Neutrophil (primary cell): Measurements from ENCODE around the gene IL4I1.
A peak's percentile ranks its signal among the peaks of the same experiment; 100 is the strongest.

ENCODE experiments used
- H3K27ac ChIP-seq: fragments of 200-600 bp; sonication (generic); 2 replicates; pipeline ENCODE4 v1.5.1; 2016; ENCODE audit warnings: mild to moderate bottlenecking, moderate library complexity
- H3K27me3 ChIP-seq: fragments of 200-600 bp; sonication (generic); 2 replicates; pipeline ENCODE4 v1.6.0; 2016; ENCODE audit warnings: mild to moderate bottlenecking
- H3K36me3 ChIP-seq: fragments of 200-600 bp; sonication (generic); 2 replicates; pipeline ENCODE4 v1.5.1; 2017
- H3K4me1 ChIP-seq, 2 experiments: fragments of 200-600 bp in 1 of 2; sonication (generic) in 1 of 2; 1 replicate in 1 of 2; 2 replicates in 1 of 2; pipeline versions ENCODE4 v1.5.1 to v1.6.1; 2013 to 2016; ENCODE audit warnings: low read depth in 1 of 2, low read length in 1 of 2, mild to moderate bottlenecking in 1 of 2, moderate library complexity in 1 of 2; ENCODE audit not compliant: control insufficient read depth in 1 of 2, insufficient read depth in 1 of 2
- H3K4me3 ChIP-seq, 2 experiments: fragments of 200-600 bp in 1 of 2; sonication (generic) in 1 of 2; 1 replicate in 1 of 2; 2 replicates in 1 of 2; pipeline ENCODE4 v1.5.1; 2013 to 2016; ENCODE audit warnings: low read depth in 1 of 2, low read length in 1 of 2, mild to moderate bottlenecking in 1 of 2, moderate library complexity in 1 of 2
- H3K9me3 ChIP-seq: fragments of 200-600 bp; sonication (generic); 2 replicates; pipeline ENCODE4 v1.5.1; 2016
- CTCF ChIP-seq: fragments of 200-600 bp; sonication (generic); IDR thresholded peaks from 2 replicates; pipeline ENCODE4 v1.5.1; 2016; ENCODE audit warnings: antibody characterized with exemption

IL4I1 gene

GRCh38 chr19:49876422-49877019 lies 20.2 kb downstream of the IL4I1 start:
- Histone ChIP-seq H3K4me1 (peaks cover 21 to 23% of the 10 kb centered on the region in 2 experiments), H3K4me3 (peak overlapping the region; percentile 99), H3K27ac (peak overlapping the region; percentile 95), H3K36me3 (peaks cover 15% of the 10 kb centered on the region), H3K9me3 (no peaks in the 10 kb centered on the region), H3K27me3 (no peaks in the 10 kb centered on the region)
- no peak for TF ChIP-seq CTCF

- Histone ChIP-seq H3K27me3 (no peaks in the 10 kb centered on the region), H3K36me3 (peaks cover 9% of the 10 kb centered on the region), H3K9me3 (no peaks in the 10 kb centered on the region), H3K27ac (peak overlapping the region; percentile 95), H3K4me1 (peaks cover 21 to 24% of the 10 kb centered on the region in 2 experiments), H3K4me3 (peak overlapping the region; percentile 99)
- TF ChIP-seq CTCF, result no peak
Observed at GRCh38 chr19:49875857-49876421, 20.7 kb downstream of the IL4I1 start.

- no peaks in the 10 kb centered on the region for H3K27me3 ChIP-seq
- H3K4me1 ChIP-seq, result peaks cover 26 to 31% of the 10 kb centered on the region in 2 experiments
- H3K27ac ChIP-seq, result peak overlapping the region; percentile 95
- H3K36me3 ChIP-seq, result peaks cover 1% of the 10 kb centered on the region
- H3K4me3 ChIP-seq, result peak overlapping the region in 1 of 2 experiments; percentile 99
- H3K9me3 ChIP-seq, result no peaks in the 10 kb centered on the region
- no peak for TF ChIP-seq CTCF
Observed at GRCh38 chr19:49875177-49875576, 21.5 kb downstream of the IL4I1 start.

GRCh38 chr19:49874503-49875157 lies 22.1 kb downstream of the IL4I1 start:
- peak overlapping the region; percentile 95 for H3K27ac ChIP-seq
- H3K9me3 ChIP-seq, result no peaks in the 10 kb centered on the region
- no peaks in the 10 kb centered on the region for H3K27me3 ChIP-seq
- no peak overlapping the region for H3K4me3 ChIP-seq
- H3K4me1 ChIP-seq, result peaks cover 30 to 35% of the 10 kb centered on the region in 2 experiments
- TF ChIP-seq CTCF, result no peak
- no peaks in the 10 kb centered on the region for H3K36me3 ChIP-seq

GRCh38 chr19:49873834-49874233 lies 22.9 kb downstream of the IL4I1 start:
- H3K27me3 ChIP-seq, result no peaks in the 10 kb centered on the region
- H3K36me3 ChIP-seq, result no peaks in the 10 kb centered on the region
- no peak overlapping the region for H3K27ac ChIP-seq
- no peaks in the 10 kb centered on the region for H3K9me3 ChIP-seq
- TF ChIP-seq CTCF, result no peak
- no peak overlapping the region for H3K4me3 ChIP-seq
- H3K4me1 ChIP-seq, result peaks cover 27 to 32% of the 10 kb centered on the region in 2 experiments
